OCI-LY1 (cell line): Measurements from ENCODE around the gene GUCY1B1.

Experiments
- H2AFZ ChIP-seq: fragments of 200-600 bp; sonication (generic), shearing (Covaris generic); 2 replicates; pipeline ENCODE4 v1.6.0; 2014; ENCODE audit warnings: antibody characterized with exemption, mild to moderate bottlenecking, low read length
- H3F3A ChIP-seq: fragments of 200-600 bp; sonication (generic), shearing (Covaris generic); 2 replicates; pipeline ENCODE4 v1.6.0; 2014; ENCODE audit warnings: mild to moderate bottlenecking, antibody characterized with exemption, low read length, moderate library complexity; ENCODE audit not compliant: insufficient read depth
- H3K27ac ChIP-seq: fragments of 200-600 bp; sonication (generic); 2 replicates; pipeline ENCODE4 v1.5.1; 2014; ENCODE audit warnings: low read length, mixed run types, mild to moderate bottlenecking, low read depth; ENCODE audit not compliant: poor library complexity, severe bottlenecking
- H3K27me3 ChIP-seq: fragments of 200-600 bp; sonication (generic); 2 replicates; pipeline ENCODE4 v1.6.0; 2014; ENCODE audit warnings: antibody characterized with exemption, mild to moderate bottlenecking, low read length, moderate library complexity; ENCODE audit not compliant: insufficient read depth
- H3K36me3 ChIP-seq: fragments of 200-600 bp; sonication (generic); 2 replicates; pipeline ENCODE4 v1.6.1; 2014; ENCODE audit warnings: mild to moderate bottlenecking, antibody characterized with exemption, low read length, moderate library complexity, mixed read lengths; ENCODE audit not compliant: insufficient read depth
- H3K4me1 ChIP-seq: fragments of 200-600 bp; sonication (generic); 2 replicates; pipeline ENCODE4 v1.5.1; 2014; ENCODE audit warnings: mild to moderate bottlenecking, low read length, moderate library complexity; ENCODE audit not compliant: insufficient read depth, severe bottlenecking
- H3K4me2 ChIP-seq: fragments of 200-600 bp; sonication (generic), shearing (Covaris generic); 2 replicates; pipeline ENCODE4 v1.6.1; 2014; ENCODE audit warnings: low read length
- H3K4me3 ChIP-seq: fragments of 200-600 bp; sonication (generic); 2 replicates; pipeline ENCODE4 v1.5.1; 2014; ENCODE audit warnings: low read length, low read depth, mild to moderate bottlenecking, mixed read lengths; ENCODE audit not compliant: poor library complexity, severe bottlenecking
- H3K79me2 ChIP-seq: fragments of 200-600 bp; shearing (Covaris generic); 2 replicates; pipeline ENCODE4 v1.6.1; 2016; ENCODE audit warnings: mixed run types, low read length, mixed read lengths; ENCODE audit not compliant: insufficient read depth
- H3K9ac ChIP-seq: fragments of 200-600 bp; sonication (generic), shearing (Covaris generic); 2 replicates; pipeline ENCODE4 v1.6.1; 2014; ENCODE audit warnings: mild to moderate bottlenecking, low read length, mixed read lengths
- H3K9me2 ChIP-seq: fragments of 200-600 bp; sonication (generic), shearing (Covaris generic); 2 replicates; pipeline ENCODE4 v1.6.1; 2014; ENCODE audit warnings: low read depth, mild to moderate bottlenecking, low read length, mixed read lengths
- H3K9me3 ChIP-seq: fragments of 200-600 bp; shearing (Covaris generic); 2 replicates; pipeline ENCODE4 v1.6.1; 2014; ENCODE audit warnings: low read length, mixed read lengths
- H4K20me1 ChIP-seq: fragments of 200-600 bp; sonication (generic), shearing (Covaris generic); 2 replicates; pipeline ENCODE4 v1.6.0; 2016; ENCODE audit warnings: mild to moderate bottlenecking, low read length; ENCODE audit not compliant: insufficient read depth
- EZH2 ChIP-seq: fragments of 200-600 bp; sonication (generic), shearing (Covaris generic); IDR thresholded peaks from 2 replicates; pipeline ENCODE4 v1.8.0; 2017; ENCODE audit warnings: borderline replicate concordance, mixed run types, mild to moderate bottlenecking, antibody characterized with exemption, low read length, moderate library complexity, mixed read lengths
- TF ChIP-seq, protein P1 (sequence below): fragments of 200-600 bp; sonication (generic), shearing (Covaris generic); IDR thresholded peaks from 2 replicates; pipeline ENCODE4 v1.5.1; 2017; ENCODE audit warnings: mild to moderate bottlenecking, antibody characterized with exemption, low read length, moderate library complexity, mixed read lengths

The GUCY1B1 gene

DNA sequence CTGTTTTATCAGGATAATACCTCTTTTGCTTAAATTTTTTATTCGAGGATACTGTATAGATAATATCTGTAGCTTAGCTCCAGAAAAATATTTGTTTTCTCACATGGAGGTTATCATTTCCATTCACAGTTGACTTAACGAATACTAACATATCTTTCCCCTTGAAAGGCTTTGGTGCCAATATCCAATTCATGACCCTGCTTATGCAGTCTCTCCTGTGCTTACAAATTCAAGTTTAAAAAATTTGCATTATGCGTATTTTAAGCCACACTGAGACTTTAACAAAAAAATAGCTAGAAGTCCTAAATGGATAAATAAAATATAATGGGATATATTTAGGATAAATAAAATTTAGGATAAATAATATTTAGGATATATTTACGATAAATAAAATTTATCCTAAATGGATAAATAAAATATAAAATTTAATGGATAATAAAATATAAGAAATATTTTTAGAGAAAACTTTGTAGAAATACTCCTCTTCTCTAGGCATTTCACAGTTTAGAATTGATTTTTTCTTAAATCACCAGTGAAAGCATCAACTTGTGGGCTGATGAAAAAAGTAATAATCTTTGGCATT, 22.5 kb downstream of the GUCY1B1 start:
- Histone ChIP-seq H3K4me3 (no peak overlapping the region), H3K27ac (no peak overlapping the region), H3K9ac (no peak overlapping the region), H3K36me3 (no peaks in the 10 kb centered on the region), H3K79me2 (no peaks in the 10 kb centered on the region), H3F3A (no peaks in the 10 kb centered on the region), H3K4me1 (no peaks in the 10 kb centered on the region), H3K4me2 (no peak overlapping the region), H2AFZ (no peak overlapping the region), H3K9me3 (no peaks in the 10 kb centered on the region), H4K20me1 (no peaks in the 10 kb centered on the region), H3K9me2 (no peaks in the 10 kb centered on the region), H3K27me3 (no peaks in the 10 kb centered on the region)
- TF ChIP-seq, protein P1, sequence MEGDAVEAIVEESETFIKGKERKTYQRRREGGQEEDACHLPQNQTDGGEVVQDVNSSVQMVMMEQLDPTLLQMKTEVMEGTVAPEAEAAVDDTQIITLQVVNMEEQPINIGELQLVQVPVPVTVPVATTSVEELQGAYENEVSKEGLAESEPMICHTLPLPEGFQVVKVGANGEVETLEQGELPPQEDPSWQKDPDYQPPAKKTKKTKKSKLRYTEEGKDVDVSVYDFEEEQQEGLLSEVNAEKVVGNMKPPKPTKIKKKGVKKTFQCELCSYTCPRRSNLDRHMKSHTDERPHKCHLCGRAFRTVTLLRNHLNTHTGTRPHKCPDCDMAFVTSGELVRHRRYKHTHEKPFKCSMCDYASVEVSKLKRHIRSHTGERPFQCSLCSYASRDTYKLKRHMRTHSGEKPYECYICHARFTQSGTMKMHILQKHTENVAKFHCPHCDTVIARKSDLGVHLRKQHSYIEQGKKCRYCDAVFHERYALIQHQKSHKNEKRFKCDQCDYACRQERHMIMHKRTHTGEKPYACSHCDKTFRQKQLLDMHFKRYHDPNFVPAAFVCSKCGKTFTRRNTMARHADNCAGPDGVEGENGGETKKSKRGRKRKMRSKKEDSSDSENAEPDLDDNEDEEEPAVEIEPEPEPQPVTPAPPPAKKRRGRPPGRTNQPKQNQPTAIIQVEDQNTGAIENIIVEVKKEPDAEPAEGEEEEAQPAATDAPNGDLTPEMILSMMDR = no peak
- no peak for TF ChIP-seq EZH2

DNA sequence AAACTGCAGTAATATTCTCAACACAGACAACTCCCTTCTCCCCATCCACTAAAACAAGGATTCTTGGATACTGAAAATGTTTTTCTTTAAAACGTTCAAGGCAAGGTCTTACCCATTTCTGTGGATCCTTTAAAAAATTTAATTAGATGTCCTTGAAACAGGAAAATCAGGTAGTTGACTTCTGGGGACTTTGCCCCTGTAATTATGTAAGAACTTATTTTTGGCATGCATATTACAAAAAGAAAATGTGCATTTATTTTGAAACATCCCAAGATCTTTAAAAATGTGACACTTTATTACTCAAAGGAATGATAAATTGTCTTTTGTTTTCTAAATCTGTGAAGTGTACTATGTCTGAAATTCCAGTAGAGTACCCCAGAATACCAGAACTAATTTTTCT, 25.8 kb downstream of the GUCY1B1 start:
- no peaks in the 10 kb centered on the region for H3K9me2 ChIP-seq
- no peaks in the 10 kb centered on the region for H3K36me3 ChIP-seq
- H3F3A ChIP-seq = no peaks in the 10 kb centered on the region
- no peaks in the 10 kb centered on the region for H4K20me1 ChIP-seq
- no peak for TF ChIP-seq EZH2
- TF ChIP-seq, protein P1 = no peak
- H3K79me2 ChIP-seq = no peaks in the 10 kb centered on the region
- H3K9ac ChIP-seq = no peak overlapping the region
- H3K4me3 ChIP-seq = no peak overlapping the region
- H3K4me1 ChIP-seq = no peaks in the 10 kb centered on the region
- H3K4me2 ChIP-seq = no peak overlapping the region
- no peaks in the 10 kb centered on the region for H3K27me3 ChIP-seq
- no peak overlapping the region for H2AFZ ChIP-seq
- no peak overlapping the region for H3K27ac ChIP-seq
- H3K9me3 ChIP-seq = no peaks in the 10 kb centered on the region

DNA sequence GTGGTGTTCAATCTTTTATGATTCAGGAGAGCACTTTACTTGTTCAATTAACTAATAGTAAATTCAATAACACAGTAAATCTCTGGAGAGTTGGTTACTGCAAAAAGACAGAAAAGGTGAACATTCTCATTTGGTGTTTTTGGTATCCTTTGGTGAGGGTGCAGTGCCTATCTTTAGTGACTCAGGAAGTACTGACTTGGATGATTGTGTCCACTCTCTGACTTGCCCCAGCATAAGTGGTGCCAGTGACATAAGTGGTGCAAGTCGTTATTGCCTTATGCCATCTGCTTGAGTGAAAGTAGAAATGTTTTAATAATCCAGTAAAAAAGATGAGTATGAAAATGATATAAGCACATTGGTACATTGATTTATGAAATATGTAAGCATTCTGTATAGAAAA, 27.0 kb downstream of the GUCY1B1 start:
- no peaks in the 10 kb centered on the region for H3K79me2 ChIP-seq
- no peak overlapping the region for H3K27ac ChIP-seq
- TF ChIP-seq, protein P1 = no peak
- TF ChIP-seq EZH2 = no peak
- no peaks in the 10 kb centered on the region for H3K9me3 ChIP-seq
- H3F3A ChIP-seq = no peaks in the 10 kb centered on the region
- no peaks in the 10 kb centered on the region for H3K9me2 ChIP-seq
- no peak overlapping the region for H3K9ac ChIP-seq
- no peak overlapping the region for H3K4me2 ChIP-seq
- no peaks in the 10 kb centered on the region for H3K27me3 ChIP-seq
- H2AFZ ChIP-seq = no peak overlapping the region
- H3K4me1 ChIP-seq = no peaks in the 10 kb centered on the region
- no peak overlapping the region for H3K4me3 ChIP-seq
- no peaks in the 10 kb centered on the region for H4K20me1 ChIP-seq
- H3K36me3 ChIP-seq = no peaks in the 10 kb centered on the region
